Stimulated activated naive CD8-positive, alpha-beta T cell treated with anti-CD3 and anti-CD28 coated beads, Interleukin-15, amount 100 ng/mL, for 72 hours (primary cell): ENCODE data around the gene DCC.

Experiments
- ATAC-seq: fragments of 150-1000 bp; cut with Tn5 transposase; 2 replicates; pipeline ENCODE4 v1.10.0; 2021; ENCODE audit warnings: mild to moderate bottlenecking, moderate library complexity
- DNase-seq, 2 donors: peaks; one replicate each; pipeline ENCODE4 v3.0.0; 2021 to 2022
- H3K27ac Mint-ChIP-seq, 2 donors: one replicate each; pipeline ENCODE4 v1.8.0; 2022; ENCODE audit warnings: mild to moderate bottlenecking in 2 of 2, mixed read lengths in 2 of 2, moderate library complexity in 2 of 2
- H3K27me3 Mint-ChIP-seq: one replicate; pipeline ENCODE4 v1.8.0; 2022; ENCODE audit warnings: mixed read lengths
- H3K4me1 Mint-ChIP-seq: one replicate; pipeline ENCODE4 v1.8.0; 2022; ENCODE audit warnings: mild to moderate bottlenecking, mixed read lengths
- H3K4me3 Mint-ChIP-seq, 2 donors: one replicate each; pipeline ENCODE4 v1.8.0; 2022; ENCODE audit warnings: mild to moderate bottlenecking in 2 of 2, mixed read lengths in 2 of 2, moderate library complexity in 1 of 2
- H3K9me3 Mint-ChIP-seq, 2 donors: one replicate each; pipeline ENCODE4 v1.8.0; 2022; ENCODE audit warnings: mixed read lengths in 2 of 2

The DCC gene

DNA sequence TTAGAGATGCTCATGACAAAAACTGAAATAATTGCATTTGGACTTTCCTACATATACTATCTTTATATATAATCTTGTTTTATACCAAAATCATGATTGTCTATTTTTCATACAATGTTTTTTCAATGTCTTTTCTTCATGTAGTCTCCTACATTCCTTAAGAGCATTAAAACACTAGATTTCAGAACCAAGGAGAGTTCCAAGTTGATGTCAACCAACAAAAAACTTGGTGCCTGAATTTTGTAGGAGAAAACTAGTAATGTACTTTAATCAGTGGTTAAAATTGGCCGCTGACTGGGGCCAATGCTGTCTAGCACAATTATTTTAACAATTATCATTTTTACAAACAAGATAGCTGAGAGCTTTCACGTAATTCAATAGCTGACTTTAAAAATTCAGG is 678.8 kb downstream of the DCC start:
- H3K9me3 Mint-ChIP-seq, result no peaks in the 10 kb centered on the region
- no peak overlapping the region for H3K27ac Mint-ChIP-seq
- no peak for ATAC-seq
- no peaks in the 10 kb centered on the region for H3K4me1 Mint-ChIP-seq
- no peaks in the 10 kb centered on the region for H3K27me3 Mint-ChIP-seq
- no peak for DNase-seq
- no peak overlapping the region for H3K4me3 Mint-ChIP-seq

DNA sequence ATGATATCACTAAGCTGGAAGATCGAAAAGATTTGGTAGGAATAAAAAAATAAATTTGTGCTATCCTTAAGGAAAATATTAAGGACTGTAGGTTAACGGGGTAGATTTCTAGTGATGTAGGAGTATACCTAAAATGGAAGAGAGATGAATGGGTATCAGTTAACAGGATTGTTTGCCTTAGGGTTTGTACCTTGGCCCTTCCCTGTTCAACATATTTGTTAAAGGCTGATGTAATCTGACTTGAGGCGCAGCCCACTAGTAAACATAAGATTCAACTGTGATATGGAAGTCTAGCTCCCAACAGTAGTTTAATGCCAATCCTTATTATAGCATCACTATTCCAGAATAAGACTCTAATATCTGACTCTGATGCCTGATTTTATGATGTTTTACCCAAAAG is 685.2 kb downstream of the DCC start:
- H3K9me3 Mint-ChIP-seq, result peaks cover 0 to 5% of the 10 kb centered on the region in 2 donors
- H3K4me1 Mint-ChIP-seq, result no peaks in the 10 kb centered on the region
- DNase-seq, result no peak
- no peak overlapping the region for H3K4me3 Mint-ChIP-seq
- no peaks in the 10 kb centered on the region for H3K27me3 Mint-ChIP-seq
- ATAC-seq, result no peak
- H3K27ac Mint-ChIP-seq, result no peak overlapping the region

DNA sequence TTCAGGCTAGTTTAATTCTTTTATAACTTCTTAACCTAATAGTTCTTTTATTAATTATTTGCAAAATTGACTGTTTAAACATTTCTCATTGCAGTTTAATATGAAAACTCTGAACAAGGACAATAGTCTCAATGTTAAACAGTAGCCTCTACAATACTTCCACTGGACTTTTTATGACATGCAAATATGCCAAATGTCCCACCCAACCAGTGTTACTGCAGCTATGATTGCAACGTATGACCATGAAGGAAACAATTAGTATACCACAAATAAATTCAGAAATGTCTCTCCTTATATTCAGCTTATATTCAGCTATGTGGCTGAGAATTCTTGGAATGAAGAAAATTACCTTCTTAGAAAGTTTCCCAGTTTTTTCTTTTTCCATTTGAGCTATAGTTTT is 688.6 kb downstream of the DCC start:
- Mint-ChIP-seq H3K27me3 (no peaks in the 10 kb centered on the region), H3K27ac (no peak overlapping the region), H3K9me3 (peaks cover 0 to 5% of the 10 kb centered on the region in 2 donors), H3K4me1 (no peaks in the 10 kb centered on the region), H3K4me3 (no peak overlapping the region)
- DNase-seq (no peak), ATAC-seq (no peak)

DNA sequence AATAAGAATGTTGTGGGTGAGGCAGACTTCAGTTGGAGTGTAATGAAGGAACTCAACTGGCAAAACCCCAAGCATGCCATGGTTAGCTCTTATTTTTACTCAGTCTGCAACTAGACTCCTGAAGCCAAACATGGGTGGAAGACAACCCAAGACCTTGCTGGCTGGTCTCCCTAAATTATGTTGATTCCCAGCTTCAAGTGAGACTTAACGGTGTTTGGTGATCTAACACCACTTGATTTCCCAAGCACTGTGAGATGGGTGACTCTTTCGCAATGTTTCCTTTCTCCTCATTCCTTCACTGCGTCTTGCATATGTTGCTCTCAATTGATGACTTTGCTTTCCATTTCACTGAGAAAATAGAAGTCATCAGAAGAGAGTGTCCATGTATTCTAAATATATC is 693.1 kb downstream of the DCC start:
- DNase-seq (no peak), ATAC-seq (no peak)
- H3K9me3 Mint-ChIP-seq, result no peaks in the 10 kb centered on the region
- H3K27me3 Mint-ChIP-seq, result no peaks in the 10 kb centered on the region
- H3K4me3 Mint-ChIP-seq, result no peak overlapping the region
- no peak overlapping the region for H3K27ac Mint-ChIP-seq
- H3K4me1 Mint-ChIP-seq, result no peaks in the 10 kb centered on the region

DNA sequence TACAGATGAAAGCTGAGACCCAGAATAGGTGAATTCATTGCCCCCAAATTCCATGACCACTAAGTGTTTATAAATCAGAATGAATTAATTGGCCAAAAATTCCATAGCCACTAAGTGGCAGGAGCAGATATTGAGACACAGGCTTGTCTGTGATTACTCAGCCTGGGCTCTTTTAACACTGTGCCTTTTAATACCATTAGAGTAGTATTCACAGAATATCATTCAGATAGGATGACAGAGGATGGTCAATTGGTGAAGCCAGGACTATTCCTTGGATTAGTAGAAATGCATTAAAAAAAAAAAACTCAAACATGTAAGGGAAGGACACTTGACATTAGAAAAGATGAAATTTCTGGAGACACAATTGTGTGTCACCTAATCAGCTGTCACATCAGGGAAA is 698.6 kb downstream of the DCC start:
- Mint-ChIP-seq H3K4me3 (no peak overlapping the region), H3K4me1 (no peaks in the 10 kb centered on the region), H3K27ac (no peak overlapping the region), H3K9me3 (no peaks in the 10 kb centered on the region), H3K27me3 (no peaks in the 10 kb centered on the region)
- DNase-seq (no peak), ATAC-seq (no peak)

DNA sequence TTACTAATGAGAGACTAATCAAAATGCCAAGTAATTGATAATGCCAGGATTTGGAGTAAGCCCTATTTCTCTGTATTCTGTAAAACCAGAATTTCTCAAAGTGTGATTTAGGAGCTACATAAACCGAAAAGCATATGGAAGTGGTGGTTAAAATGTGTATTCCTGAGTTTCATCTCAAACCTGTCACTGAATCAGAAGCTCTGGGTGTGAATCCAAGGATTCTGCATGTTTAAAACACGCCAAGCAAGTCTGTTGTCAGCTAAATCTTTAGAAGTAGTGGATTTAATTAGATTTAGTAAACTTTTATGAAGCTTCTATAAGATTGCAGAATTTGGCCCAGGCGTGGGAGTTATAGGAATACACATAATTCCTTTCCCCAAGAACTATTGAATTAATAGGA is 700.3 kb downstream of the DCC start:
- Mint-ChIP-seq H3K27me3 (no peaks in the 10 kb centered on the region), H3K4me3 (no peak overlapping the region), H3K27ac (no peak overlapping the region), H3K4me1 (no peaks in the 10 kb centered on the region), H3K9me3 (no peaks in the 10 kb centered on the region)
- DNase-seq (no peak), ATAC-seq (no peak)

DNA sequence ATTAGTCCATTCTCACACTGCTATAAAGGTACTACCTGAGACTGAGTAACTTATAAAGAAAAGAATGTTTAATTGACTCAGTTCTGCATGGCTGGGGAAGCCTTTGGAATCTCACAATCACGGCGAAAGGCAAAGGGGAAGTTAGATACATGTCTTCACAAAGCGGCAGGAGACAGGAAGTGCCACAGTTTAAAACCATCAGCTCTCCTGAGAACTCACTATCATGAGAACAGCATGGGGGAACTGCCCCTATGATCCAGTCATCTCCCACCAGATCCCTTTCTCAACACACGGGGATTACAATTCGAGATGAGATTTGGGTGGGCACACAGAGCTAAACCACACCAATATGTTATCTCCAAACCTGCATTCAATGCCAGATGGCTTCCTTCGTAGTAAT is 716.1 kb downstream of the DCC start:
- Mint-ChIP-seq H3K4me3 (no peak overlapping the region), H3K27ac (no peak overlapping the region), H3K9me3 (peaks cover 3 to 7% of the 10 kb centered on the region in 2 donors), H3K4me1 (no peaks in the 10 kb centered on the region), H3K27me3 (no peaks in the 10 kb centered on the region)
- no peak for DNase-seq
- no peak for ATAC-seq

DNA sequence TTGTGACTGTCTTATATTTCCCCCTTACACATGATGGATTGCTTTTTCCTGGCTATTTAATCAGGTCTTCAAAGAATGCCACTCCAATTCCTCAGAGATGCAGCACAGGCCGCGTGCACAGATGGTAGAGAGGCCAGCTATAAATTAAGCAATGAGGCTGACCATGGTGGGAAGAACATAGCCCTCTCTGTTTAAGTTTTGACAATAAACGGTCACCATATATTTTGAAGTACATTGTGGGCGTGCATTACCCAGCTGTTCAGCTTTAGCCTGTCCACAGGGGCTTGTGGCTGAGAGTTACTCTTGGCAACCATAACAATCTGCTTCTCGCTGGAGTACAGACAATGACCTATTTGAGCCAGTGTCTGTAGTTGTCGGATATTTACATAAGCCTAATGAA is 730.8 kb downstream of the DCC start:
- Mint-ChIP-seq H3K9me3 (no peaks in the 10 kb centered on the region), H3K4me1 (no peaks in the 10 kb centered on the region), H3K27ac (no peak overlapping the region), H3K27me3 (no peaks in the 10 kb centered on the region), H3K4me3 (no peak overlapping the region)
- no peak for ATAC-seq
- no peak for DNase-seq

DNA sequence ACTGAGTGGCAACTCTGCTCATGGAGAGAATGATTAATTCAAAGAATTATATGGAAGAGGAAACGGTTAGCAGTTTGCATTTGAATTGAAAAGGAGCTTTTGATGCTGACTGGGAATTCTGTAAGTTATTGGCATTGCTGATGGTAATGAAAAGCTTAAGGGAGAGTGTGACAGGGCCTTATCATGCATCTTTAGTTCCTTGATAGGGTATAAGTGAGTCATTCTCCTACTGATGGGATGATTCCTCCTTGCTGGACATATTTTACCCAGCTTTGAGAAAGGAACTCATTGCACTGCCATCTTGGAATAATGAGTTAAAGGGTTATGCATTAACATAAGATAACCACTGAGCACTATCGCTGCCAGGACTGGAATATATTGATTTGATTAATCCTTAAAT is 740.7 kb downstream of the DCC start:
- no peak overlapping the region for H3K27ac Mint-ChIP-seq
- no peaks in the 10 kb centered on the region for H3K27me3 Mint-ChIP-seq
- DNase-seq, result no peak
- no peaks in the 10 kb centered on the region for H3K4me1 Mint-ChIP-seq
- no peak overlapping the region for H3K4me3 Mint-ChIP-seq
- H3K9me3 Mint-ChIP-seq, result peaks cover 0 to 8% of the 10 kb centered on the region in 2 donors
- ATAC-seq, result no peak

DNA sequence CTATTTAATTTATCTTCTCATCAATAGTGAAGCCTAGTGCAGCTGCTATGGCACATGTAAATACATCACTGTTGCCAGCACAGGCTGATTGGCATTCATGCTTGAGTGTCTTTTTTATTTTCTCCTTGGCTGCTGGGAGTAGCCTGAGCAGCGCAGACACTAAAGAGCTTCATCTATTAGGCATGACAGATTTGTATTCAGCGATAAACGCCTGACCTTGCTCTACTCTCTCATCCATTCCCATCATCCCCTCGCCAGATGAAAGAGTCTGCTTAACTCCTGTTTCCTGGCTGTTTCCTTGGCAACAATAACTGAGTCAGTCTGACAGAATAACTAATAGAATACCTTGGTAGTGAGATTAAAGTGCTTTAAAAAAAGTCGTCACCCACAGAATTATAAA is 753.6 kb downstream of the DCC start:
- Mint-ChIP-seq H3K9me3 (peaks cover 0 to 5% of the 10 kb centered on the region in 2 donors), H3K27ac (no peak overlapping the region), H3K27me3 (no peaks in the 10 kb centered on the region), H3K4me3 (no peak overlapping the region), H3K4me1 (no peaks in the 10 kb centered on the region)
- DNase-seq (no peak), ATAC-seq (no peak)

DNA sequence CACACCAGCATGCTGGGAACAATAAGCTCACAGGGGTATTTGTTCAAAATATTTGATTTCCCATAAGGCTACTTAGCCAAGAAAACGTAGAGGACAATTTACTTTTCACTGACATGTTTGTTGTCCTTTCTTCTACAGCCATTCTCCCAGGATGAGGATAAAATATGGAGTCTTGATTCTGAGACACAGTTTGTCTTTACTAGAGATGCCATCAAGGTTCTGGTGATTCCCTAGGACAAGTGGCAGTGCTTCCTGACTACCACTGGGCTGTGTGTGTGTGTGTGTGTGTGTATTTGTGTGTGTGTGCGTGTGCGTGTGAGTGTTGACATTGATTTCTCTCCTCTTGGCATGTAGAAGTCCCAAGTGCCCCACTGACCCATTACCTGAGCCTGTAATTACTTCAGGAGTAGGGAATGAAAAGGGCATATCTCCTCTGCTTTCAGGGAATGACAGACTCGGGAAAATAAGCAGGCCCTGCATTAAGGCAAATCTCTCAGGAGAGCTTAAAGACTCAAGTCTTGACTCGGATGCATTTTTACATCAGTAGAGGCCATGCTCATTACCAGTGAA is 761.6 kb downstream of the DCC start:
- no peak for ATAC-seq

DNA sequence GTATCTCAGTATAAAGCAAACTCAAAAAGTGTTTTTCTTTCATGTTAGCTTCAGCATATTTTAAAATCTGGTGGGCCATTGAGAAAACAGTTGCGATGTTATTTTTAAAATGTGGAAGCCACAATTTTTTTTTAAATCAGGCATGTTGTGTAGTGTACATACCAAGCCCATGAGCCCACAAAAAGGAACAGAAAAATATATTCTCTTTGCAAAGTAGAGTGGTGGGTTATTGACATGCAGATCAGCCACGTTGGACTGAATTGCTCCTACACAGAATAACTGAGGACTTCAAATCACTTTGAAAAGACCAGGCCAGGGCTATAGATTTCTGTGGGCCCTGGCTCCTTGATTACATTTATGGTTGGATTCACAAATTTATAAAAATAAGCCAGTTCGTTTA is 774.4 kb downstream of the DCC start:
- no peak for ATAC-seq
- Mint-ChIP-seq H3K9me3 (peaks cover 7% of the 10 kb centered on the region in 2 donors), H3K27me3 (no peaks in the 10 kb centered on the region), H3K4me3 (no peak overlapping the region), H3K4me1 (no peaks in the 10 kb centered on the region), H3K27ac (no peak overlapping the region)
- no peak for DNase-seq

More for the DNA sequence above, 761.6 kb downstream of the DCC start:
- Mint-ChIP-seq H3K4me3 (no peak overlapping the region), H3K27me3 (no peaks in the 10 kb centered on the region), H3K27ac (no peak overlapping the region), H3K4me1 (no peaks in the 10 kb centered on the region), H3K9me3 (peaks cover 9 to 18% of the 10 kb centered on the region in 2 donors)
- DNase-seq, result no peak

DNA sequence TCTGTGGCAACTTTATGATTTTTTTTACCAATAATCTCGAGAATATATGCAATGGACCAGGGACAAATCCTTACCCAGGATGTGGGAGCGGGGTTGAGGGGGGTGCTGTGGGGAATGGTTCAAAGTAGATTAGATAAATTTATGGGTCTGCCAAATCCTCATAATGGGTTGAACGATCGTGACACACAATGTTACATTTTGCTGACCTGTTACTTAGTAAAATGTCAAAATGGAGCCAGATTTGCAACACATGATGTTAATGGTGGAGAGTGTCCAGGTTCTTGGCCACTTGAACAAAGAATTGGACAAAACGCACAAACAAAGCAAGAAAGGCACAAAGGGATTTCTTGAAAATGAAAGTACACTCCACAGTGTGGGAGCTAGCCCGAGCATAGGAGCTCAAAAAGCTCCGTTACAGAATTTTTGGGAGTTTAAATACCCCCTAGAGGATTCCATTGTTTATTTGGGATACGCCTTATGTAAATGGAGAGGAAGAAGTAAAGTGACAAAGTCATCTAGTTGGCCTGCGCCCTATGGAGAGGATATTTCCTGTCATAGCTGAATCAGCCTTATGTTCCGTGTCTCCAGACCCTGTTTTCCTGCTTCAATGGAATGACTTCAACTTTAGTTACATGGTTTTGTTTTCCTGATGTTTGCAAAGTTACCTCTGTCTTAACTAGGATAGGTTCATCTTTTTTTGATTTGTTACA is 776.0 kb downstream of the DCC start:
- H3K9me3 Mint-ChIP-seq, result peaks cover 7% of the 10 kb centered on the region in 2 donors

DNA sequence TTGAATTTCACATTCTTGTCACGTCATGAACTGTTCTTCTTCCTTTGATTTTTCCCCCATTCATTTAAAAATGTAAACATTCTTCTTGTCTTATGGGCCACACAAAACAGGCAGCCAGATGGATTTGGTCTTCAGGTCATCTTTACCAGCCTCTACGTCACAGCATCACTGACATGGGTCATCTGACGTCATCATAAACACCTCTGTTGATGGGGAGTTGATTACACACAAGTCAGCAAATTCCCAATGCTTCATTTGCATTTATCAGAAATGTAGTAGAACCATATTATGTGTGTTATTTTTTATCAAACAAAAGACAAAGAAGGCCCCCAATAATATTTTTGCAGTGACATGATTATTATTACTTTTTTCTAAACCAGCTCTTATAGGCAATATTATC is 777.9 kb downstream of the DCC start:
- Mint-ChIP-seq H3K27me3 (no peaks in the 10 kb centered on the region), H3K4me3 (no peak overlapping the region), H3K9me3 (peaks cover 7 to 11% of the 10 kb centered on the region in 2 donors), H3K4me1 (no peaks in the 10 kb centered on the region), H3K27ac (no peak overlapping the region)
- DNase-seq (no peak), ATAC-seq (no peak)

More for the DNA sequence above, 776.0 kb downstream of the DCC start:
- Mint-ChIP-seq H3K27ac (no peak overlapping the region), H3K4me1 (no peaks in the 10 kb centered on the region), H3K27me3 (no peaks in the 10 kb centered on the region), H3K4me3 (no peak overlapping the region)
- ATAC-seq (no peak), DNase-seq (no peak)

DNA sequence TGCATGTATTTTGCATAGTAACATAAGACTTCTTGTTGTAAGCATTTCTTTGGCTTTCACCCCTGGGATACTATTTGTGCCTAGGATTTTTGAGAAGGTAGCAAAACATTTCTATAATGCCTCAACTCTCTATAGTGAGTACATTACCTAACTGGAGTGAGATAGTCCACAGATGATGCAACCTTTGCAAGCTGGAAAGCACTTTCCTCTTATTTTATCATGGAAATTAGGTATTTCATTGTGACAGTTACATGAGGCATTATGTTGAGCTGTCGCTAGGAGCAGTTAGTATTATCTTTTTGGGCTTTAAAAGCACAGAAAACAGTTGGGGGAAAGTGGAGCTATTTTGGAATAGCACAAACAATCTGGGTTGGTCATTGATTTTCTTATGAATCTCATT is 786.2 kb downstream of the DCC start:
- Mint-ChIP-seq H3K4me1 (no peaks in the 10 kb centered on the region), H3K9me3 (peaks cover 12 to 27% of the 10 kb centered on the region in 2 donors), H3K27ac (no peak overlapping the region), H3K27me3 (no peaks in the 10 kb centered on the region), H3K4me3 (no peak overlapping the region)
- ATAC-seq, result no peak
- no peak for DNase-seq

DNA sequence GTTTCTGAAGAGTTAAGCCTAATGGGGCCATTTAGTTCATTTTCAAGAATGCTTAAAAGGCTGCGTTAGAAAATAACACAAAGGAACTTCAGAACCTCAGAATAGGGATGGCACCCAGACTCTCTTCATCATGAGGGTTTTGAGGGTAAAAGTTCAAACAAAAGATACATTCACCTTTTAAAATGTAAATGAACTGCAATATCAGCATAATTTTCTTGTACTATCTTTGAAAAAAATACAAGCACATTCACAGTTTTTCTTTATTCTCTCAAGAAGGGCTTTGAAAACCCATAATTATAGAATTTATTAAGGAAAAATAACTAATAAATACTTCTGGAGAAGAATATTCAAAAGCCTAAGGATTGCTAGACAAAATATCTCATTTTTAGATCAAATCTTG is 791.0 kb downstream of the DCC start:
- Mint-ChIP-seq H3K9me3 (peaks cover 12 to 21% of the 10 kb centered on the region in 2 donors), H3K4me3 (no peak overlapping the region), H3K4me1 (no peaks in the 10 kb centered on the region), H3K27me3 (no peaks in the 10 kb centered on the region), H3K27ac (no peak overlapping the region)
- DNase-seq (no peak), ATAC-seq (no peak)

DNA sequence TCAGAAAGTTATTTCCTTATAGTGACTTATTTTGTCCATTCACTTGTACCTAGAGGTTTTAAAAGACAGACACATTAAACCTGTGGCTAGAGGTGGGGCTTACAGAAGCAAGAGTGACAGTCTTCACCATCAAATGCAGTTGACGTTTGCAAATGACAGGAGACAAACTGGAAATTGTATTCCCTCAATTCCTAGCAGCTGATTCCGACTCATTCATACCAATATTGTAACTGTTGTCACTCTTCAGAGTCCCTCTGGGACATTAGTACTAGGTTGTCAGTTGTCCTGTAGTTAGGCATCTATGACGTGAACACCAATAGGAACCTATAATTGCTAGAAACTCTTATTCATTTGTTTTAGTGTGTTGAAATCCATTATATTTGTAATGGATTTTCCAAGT is 794.7 kb downstream of the DCC start:
- ATAC-seq, result no peak
- Mint-ChIP-seq H3K27ac (no peak overlapping the region), H3K9me3 (peaks cover 15 to 18% of the 10 kb centered on the region in 2 donors), H3K27me3 (no peaks in the 10 kb centered on the region), H3K4me1 (no peaks in the 10 kb centered on the region), H3K4me3 (no peak overlapping the region)
- DNase-seq, result no peak
